ENCODE data around the gene HERC2. TPM values are rescaled to one million over a fixed set of nuclear protein-coding genes. Genes with fewer than 3 reads are reported as not detected.
"Not testable (repeated sequence)": the region's sequence is repeated elsewhere in the genome, so short reads cannot be mapped to it uniquely, and the experiment has no call there.

The HERC2 gene
- total and polyA plus RNA-seq, 2 donors (not counting 3 experiments of a cell fraction or from before 2014, with no cell fraction given) = 46.1 to 83.9 TPM

DNA sequence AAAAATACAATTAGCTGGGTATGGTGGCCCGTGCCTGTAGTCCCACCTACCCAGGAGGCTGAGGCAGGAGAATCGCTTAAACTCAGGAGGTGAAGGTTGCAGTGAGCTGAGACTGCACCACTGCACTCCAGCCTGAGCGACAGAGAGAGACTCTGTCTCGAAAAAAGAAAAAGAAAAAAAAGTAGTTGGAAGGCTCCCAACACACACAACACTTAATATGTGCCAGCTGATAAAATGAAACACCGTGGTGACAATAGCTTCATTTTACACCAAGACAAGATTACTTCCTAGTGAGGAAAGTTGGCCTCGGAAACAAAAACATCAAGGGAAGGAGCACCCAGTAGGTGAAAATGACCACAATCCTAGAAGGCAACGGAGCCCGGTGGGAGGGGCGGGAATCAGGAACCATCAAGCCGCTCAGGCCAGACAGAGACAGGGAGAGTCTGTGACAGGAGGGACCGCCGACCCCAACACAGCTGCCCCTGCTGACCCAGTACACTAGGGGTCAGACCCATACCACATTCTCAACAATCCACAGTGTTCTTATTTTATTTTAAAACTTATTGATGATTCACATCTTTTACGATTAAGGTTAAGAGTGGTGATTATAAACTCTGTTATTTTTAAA lies 168.4 kb downstream of the HERC2 start:
- H3K79me2 ChIP-seq (ENCODE audit: control insufficient read depth, insufficient read depth, low read length) = peaks cover 20% of the 10 kb centered on the region
- H3K27me3 ChIP-seq (ENCODE audit: control insufficient read depth in 2 of 2, insufficient read depth in 2 of 2, low read length in 2 of 2) = no peaks in the 10 kb centered on the region
- no peaks in the 10 kb centered on the region for H3K9me3 ChIP-seq (replicated peaks; ENCODE audit: control insufficient read depth, insufficient read depth, low read length)
- no peaks in the 10 kb centered on the region for H3K4me1 ChIP-seq (ENCODE audit: control insufficient read depth, extremely low read depth, insufficient read depth, low read length)
- no peak overlapping the region for H3K27ac ChIP-seq (ENCODE audit: insufficient read depth, low read depth, low read length)
- no peaks in the 10 kb centered on the region for H4K20me1 ChIP-seq (replicated peaks; ENCODE audit: control insufficient read depth, extremely low read depth, insufficient read depth, low read length)
- dilution Hi-C loops (cut with MboI; ENCODE audit: extremely low pct_ligation_motif_present, low sequenced_read_pairs) = no loop called here
- H3K4me2 ChIP-seq (ENCODE audit: insufficient read depth, low read length) = no peak overlapping the region
- no peak overlapping the region for H3K4me3 ChIP-seq (replicated peaks in 1 of 3; ENCODE audit: insufficient read depth in 1 of 3, low read depth in 1 of 3, low read length in 3 of 3)
- intact Hi-C loops (cut with micrococcal nuclease) = no loop called here
- no peak for TF ChIP-seq POLR2AphosphoS5 (IDR thresholded peaks at IDR 0.05; ENCODE audit: insufficient read depth, low read depth, low read length)
- DNase-seq (ENCODE audit: low read depth, low spot score) (no peak), FAIRE-seq (no peak)
- H2AFZ ChIP-seq (ENCODE audit: low read depth, low read length) = no peak overlapping the region
- peaks cover 0 to 2% of the 10 kb centered on the region in 2 experiments for H3K36me3 ChIP-seq (ENCODE audit: control insufficient read depth in 2 of 2, extremely low read depth in 1 of 2, insufficient read depth in 2 of 2, low read length in 2 of 2)
- H3K9ac ChIP-seq (replicated peaks; ENCODE audit: extremely low read depth, insufficient read depth, low read length) = no peak overlapping the region
- ChIA-PET POLR2A (no interaction called here), CTCF (interaction anchor here (1.1 kb wide), 1 partner anchor 28 kb away, joined by 3 read pairs; no protein-coding TSS in a partner anchor)
- no peaks in the 10 kb centered on the region for H3K9me1 ChIP-seq (replicated peaks; ENCODE audit: control insufficient read depth, extremely low read depth, insufficient read depth, low read length)
- no TSS peak for BruUV-seq (replicated peaks)

DNA sequence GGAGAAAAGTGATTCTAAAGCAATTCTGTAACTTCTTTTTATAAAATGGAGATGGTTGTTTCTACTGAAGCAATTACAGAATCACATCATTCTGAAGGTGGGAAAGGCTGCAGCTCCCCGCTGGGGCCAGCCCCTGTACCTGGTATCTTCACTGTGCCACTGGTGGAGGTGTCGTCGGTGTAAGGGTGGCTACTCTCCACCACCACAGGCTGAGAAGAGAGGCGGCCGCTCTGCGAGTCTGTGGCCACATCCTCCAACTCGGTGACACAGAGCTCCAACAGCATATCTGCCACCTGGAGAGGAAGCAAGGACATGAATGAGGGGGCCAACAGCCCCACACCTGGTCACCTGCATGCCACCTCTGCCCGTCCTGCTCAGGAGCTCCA lies 169.4 kb downstream of the HERC2 start:
- H3K27ac ChIP-seq (ENCODE audit: insufficient read depth, low read depth, low read length); H3K9me3 ChIP-seq (replicated peaks; ENCODE audit: control insufficient read depth, insufficient read depth, low read length); FAIRE-seq; DNase-seq (ENCODE audit: low read depth, low spot score); H3K4me2 ChIP-seq (ENCODE audit: insufficient read depth, low read length); H3K4me1 ChIP-seq (ENCODE audit: control insufficient read depth, extremely low read depth, insufficient read depth, low read length); H2AFZ ChIP-seq (ENCODE audit: low read depth, low read length); intact Hi-C loops (cut with micrococcal nuclease); H4K20me1 ChIP-seq (replicated peaks; ENCODE audit: control insufficient read depth, extremely low read depth, insufficient read depth, low read length); dilution Hi-C loops (cut with MboI; ENCODE audit: extremely low pct_ligation_motif_present, low sequenced_read_pairs); H3K9me1 ChIP-seq (replicated peaks; ENCODE audit: control insufficient read depth, extremely low read depth, insufficient read depth, low read length); H3K4me3 ChIP-seq (replicated peaks in 1 of 3; ENCODE audit: insufficient read depth in 1 of 3, low read depth in 1 of 3, low read length in 3 of 3); H3K27me3 ChIP-seq (ENCODE audit: control insufficient read depth in 2 of 2, insufficient read depth in 2 of 2, low read length in 2 of 2); BruUV-seq (replicated peaks); H3K36me3 ChIP-seq (ENCODE audit: control insufficient read depth in 2 of 2, extremely low read depth in 1 of 2, insufficient read depth in 2 of 2, low read length in 2 of 2); CTCF ChIA-PET; POLR2A ChIA-PET; H3K9ac ChIP-seq (replicated peaks; ENCODE audit: extremely low read depth, insufficient read depth, low read length): not testable (repeated sequence)
- peaks cover 24% of the 10 kb centered on the region for H3K79me2 ChIP-seq (ENCODE audit: control insufficient read depth, insufficient read depth, low read length)

DNA sequence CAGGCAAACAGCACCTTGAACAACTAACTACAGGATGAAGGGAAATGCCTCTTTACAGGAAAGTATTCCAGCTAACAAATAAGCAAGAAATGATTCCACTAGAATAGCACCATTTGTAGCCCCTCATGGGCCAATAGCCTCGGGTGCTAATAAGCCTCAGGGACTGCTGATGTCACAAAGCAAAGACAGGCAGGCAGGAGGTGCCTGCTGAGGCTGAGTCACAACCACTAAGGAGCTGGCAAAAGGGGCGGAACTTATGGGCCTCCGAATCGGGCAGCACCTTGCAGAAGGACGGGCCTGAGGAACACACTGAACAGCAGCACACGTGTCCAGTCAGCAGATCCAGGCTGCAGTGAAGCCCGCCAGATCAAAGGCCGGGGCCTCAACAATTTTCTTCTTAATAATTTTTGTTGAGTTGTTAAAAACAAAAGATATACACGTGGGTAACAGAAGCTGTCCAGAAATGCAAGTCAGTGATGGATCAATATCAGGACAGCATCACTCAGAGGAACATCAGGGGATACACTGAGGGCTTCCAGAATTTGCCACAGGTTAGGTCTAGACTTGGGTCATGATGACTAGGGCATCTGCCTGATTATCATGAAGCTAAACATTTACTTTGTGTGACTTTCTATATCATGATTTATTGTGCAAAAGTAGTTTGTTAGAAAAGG lies 170.0 kb downstream of the HERC2 start:
- POLR2A ChIA-PET; H3K9ac ChIP-seq (replicated peaks; ENCODE audit: extremely low read depth, insufficient read depth, low read length); BruUV-seq (replicated peaks); H3K27me3 ChIP-seq (ENCODE audit: control insufficient read depth in 2 of 2, insufficient read depth in 2 of 2, low read length in 2 of 2); H3K9me1 ChIP-seq (replicated peaks; ENCODE audit: control insufficient read depth, extremely low read depth, insufficient read depth, low read length); H3K4me2 ChIP-seq (ENCODE audit: insufficient read depth, low read length); dilution Hi-C loops (cut with MboI; ENCODE audit: extremely low pct_ligation_motif_present, low sequenced_read_pairs); H2AFZ ChIP-seq (ENCODE audit: low read depth, low read length); H4K20me1 ChIP-seq (replicated peaks; ENCODE audit: control insufficient read depth, extremely low read depth, insufficient read depth, low read length); H3K4me1 ChIP-seq (ENCODE audit: control insufficient read depth, extremely low read depth, insufficient read depth, low read length); H3K9me3 ChIP-seq (replicated peaks; ENCODE audit: control insufficient read depth, insufficient read depth, low read length); DNase-seq (ENCODE audit: low read depth, low spot score); H3K36me3 ChIP-seq (ENCODE audit: control insufficient read depth in 2 of 2, extremely low read depth in 1 of 2, insufficient read depth in 2 of 2, low read length in 2 of 2); H3K4me3 ChIP-seq (replicated peaks in 1 of 3; ENCODE audit: insufficient read depth in 1 of 3, low read depth in 1 of 3, low read length in 3 of 3); H3K27ac ChIP-seq (ENCODE audit: insufficient read depth, low read depth, low read length); intact Hi-C loops (cut with micrococcal nuclease): not testable (repeated sequence)
- CTCF ChIA-PET = interaction anchor here (0.8 kb wide), 1 partner anchor 11 kb away, joined by 3 read pairs; no protein-coding TSS in a partner anchor
- peak; percentile 72 for FAIRE-seq
- H3K79me2 ChIP-seq (ENCODE audit: control insufficient read depth, insufficient read depth, low read length) = peaks cover 24% of the 10 kb centered on the region
